IMR-90 (cell line): ENCODE data around the gene MRPL48. TPM values are rescaled to one million over a fixed set of nuclear protein-coding genes. Genes with fewer than 3 reads are reported as not detected.

Source experiments
- ATAC-seq: fragments of 200-7000 bp; cut with Tn5 transposase; 2 replicates; pipeline ENCODE4 v1.9.1; 2020; ENCODE audit warnings: low read depth, mild to moderate bottlenecking, moderate library complexity
- BruUV-seq: library from RNA; stranded (reverse); fragments of 400-500 nt; replicated peaks from 2 replicates; lab custom pipeline; 2021; lab: Mats Ljungman, UMichigan
- CTCF ChIA-PET: fragments of 300-600 bp; formaldehyde crosslinking; extraction: SDS; loops from one replicate; lab custom pipeline; 2021; ENCODE audit warnings: antibody characterized with exemption; lab: Yijun Ruan, JAX
- POLR2A ChIA-PET: fragments of 300-600 bp; sonication (Branson Sonifier 250); formaldehyde crosslinking; loops from one replicate; lab custom pipeline; 2022; ENCODE audit warnings: antibody characterized with exemption; ENCODE audit not compliant: unreplicated experiment; lab: Charles Lee
- DNase-seq: peaks from one replicate; pipeline ENCODE4 v3.0.0; 2013
- H2AFZ ChIP-seq: replicated peaks from 2 replicates; pipeline ENCODE3; 2013; ENCODE audit warnings: low read length, mild to moderate bottlenecking; ENCODE audit not compliant: poor library complexity
- H2AK5ac ChIP-seq: 2 replicates; pipeline ENCODE4 v1.6.1; 2013; ENCODE audit warnings: low read depth, low read length, inconsistent platforms
- H2AK9ac ChIP-seq: replicated peaks from 2 replicates; pipeline ENCODE3; 2013; ENCODE audit warnings: mild to moderate bottlenecking, low read depth, low read length, moderate library complexity; ENCODE audit not compliant: poor library complexity
- H2BK120ac ChIP-seq: 2 replicates; pipeline ENCODE4 v1.6.1; 2013; ENCODE audit warnings: low read depth, low read length, inconsistent platforms
- H2BK15ac ChIP-seq: 3 replicates; pipeline ENCODE4 v1.6.1; 2013; ENCODE audit warnings: low read depth, low read length, inconsistent platforms
- H2BK20ac ChIP-seq: 2 replicates; pipeline ENCODE4 v1.6.1; 2013; ENCODE audit warnings: low read depth, mild to moderate bottlenecking, inconsistent platforms, low read length, moderate library complexity
- H2BK5ac ChIP-seq: 2 replicates; pipeline ENCODE4 v1.6.1; 2013; ENCODE audit warnings: mild to moderate bottlenecking, low read depth, low read length, inconsistent platforms; ENCODE audit not compliant: poor library complexity, severe bottlenecking
- H3K14ac ChIP-seq: replicated peaks from 2 replicates; pipeline ENCODE4 v1.6.1; 2013; ENCODE audit warnings: low read depth, low read length, inconsistent platforms
- H3K18ac ChIP-seq: 2 replicates; pipeline ENCODE4 v1.6.1; 2013; ENCODE audit warnings: low read depth, low read length, control low read depth
- H3K23ac ChIP-seq: 2 replicates; pipeline ENCODE4 v1.6.1; 2013; ENCODE audit warnings: low read depth, low read length, inconsistent platforms
- H3K27ac ChIP-seq: 2 replicates; pipeline ENCODE4 v1.5.1; 2013; ENCODE audit warnings: mild to moderate bottlenecking, control low read depth, low read length; ENCODE audit not compliant: insufficient read depth
- H3K27me3 ChIP-seq: 2 replicates; pipeline ENCODE4 v1.6.1; 2013; ENCODE audit warnings: low read length; ENCODE audit not compliant: control insufficient read depth, insufficient read depth
- H3K36me3 ChIP-seq: 2 replicates; pipeline ENCODE4 v1.6.1; 2013; ENCODE audit warnings: low read length, mixed read lengths; ENCODE audit not compliant: control insufficient read depth, insufficient read depth
- H3K4ac ChIP-seq: 2 replicates; pipeline ENCODE4 v1.6.1; 2013; ENCODE audit warnings: low read depth, low read length, inconsistent platforms
- H3K4me1 ChIP-seq: 2 replicates; pipeline ENCODE4 v1.6.1; 2013; ENCODE audit warnings: low read length, mixed read lengths; ENCODE audit not compliant: control insufficient read depth, insufficient read depth
- H3K4me2 ChIP-seq: 2 replicates; pipeline ENCODE4 v1.6.1; 2013; ENCODE audit warnings: low read depth, mild to moderate bottlenecking, control low read depth, low read length, moderate library complexity
- H3K4me3 ChIP-seq: 2 replicates; pipeline ENCODE4 v1.5.1; 2013; ENCODE audit warnings: low read depth, mild to moderate bottlenecking, control low read depth, low read length, moderate library complexity; ENCODE audit not compliant: insufficient read depth
- H3K56ac ChIP-seq: 2 replicates; pipeline ENCODE4 v1.6.1; 2013; ENCODE audit warnings: low read length, inconsistent platforms; ENCODE audit not compliant: insufficient read depth; ENCODE audit errors: extremely low read depth
- H3K79me1 ChIP-seq, 2 experiments: 2 replicates each; pipeline ENCODE4 v1.6.1; 2013; ENCODE audit warnings: low read length in 2 of 2, inconsistent platforms in 1 of 2, low read depth in 1 of 2
- H3K9ac ChIP-seq: 2 replicates; pipeline ENCODE4 v1.6.1; 2013; ENCODE audit warnings: low read depth, low read length, control low read depth
- H3K9me1 ChIP-seq: 2 replicates; pipeline ENCODE4 v1.6.1; 2013; ENCODE audit warnings: low read length, inconsistent platforms; ENCODE audit not compliant: insufficient read depth
- H3K9me3 ChIP-seq: 2 replicates; pipeline ENCODE4 v1.6.1; 2013; ENCODE audit warnings: low read length; ENCODE audit not compliant: control insufficient read depth, insufficient read depth
- H4K20me1 ChIP-seq: 2 replicates; pipeline ENCODE4 v1.6.1; 2013; ENCODE audit warnings: low read length, inconsistent platforms; ENCODE audit not compliant: insufficient read depth
- H4K5ac ChIP-seq: 2 replicates; pipeline ENCODE4 v1.6.1; 2013; ENCODE audit warnings: mild to moderate bottlenecking, low read depth, low read length, control low read depth
- H4K8ac ChIP-seq, 2 experiments: 2 replicates each; pipeline ENCODE4 v1.6.1; 2013; ENCODE audit warnings: low read depth in 2 of 2, low read length in 2 of 2, control low read depth in 1 of 2, inconsistent platforms in 1 of 2
- H4K91ac ChIP-seq: 2 replicates; pipeline ENCODE4 v1.6.1; 2013; ENCODE audit warnings: low read depth, low read length, inconsistent platforms; ENCODE audit not compliant: insufficient read depth
- CHD1 ChIP-seq: IDR thresholded peaks from 2 replicates; pipeline ENCODE4 v1.6.1; 2012; ENCODE audit warnings: low read depth, low read length, improper control_type of control experiment
- CTCF ChIP-seq: conservative IDR thresholded peaks from 2 replicates; pipeline ENCODE4 v1.5.1; 2012; ENCODE audit warnings: mild to moderate bottlenecking, low read depth, low read length, improper control_type of control experiment
- MAZ ChIP-seq: IDR thresholded peaks from 2 replicates; pipeline ENCODE4 v1.6.1; 2012; ENCODE audit warnings: low read depth, mild to moderate bottlenecking, low read length, improper control_type of control experiment, moderate library complexity, borderline replicate concordance
- MXI1 ChIP-seq: IDR thresholded peaks from 2 replicates; pipeline ENCODE4 v1.6.1; 2012; ENCODE audit warnings: low read depth, mild to moderate bottlenecking, low read length, moderate library complexity, borderline replicate concordance
- NFE2L2 ChIP-seq: fragments of 150-350 bp; IDR thresholded peaks from 2 replicates; pipeline ENCODE4 v1.6.1; 2016; ENCODE audit warnings: low read depth, mild to moderate bottlenecking, low read length
- RAD21 ChIP-seq: IDR thresholded peaks from 2 replicates; pipeline ENCODE4 v1.6.1; 2012; ENCODE audit warnings: low read length, improper control_type of control experiment
- SMC3 ChIP-seq: fragments of 150-350 bp; IDR thresholded peaks from 2 replicates; pipeline ENCODE4 v1.6.1; 2016; ENCODE audit warnings: low read depth, mild to moderate bottlenecking, antibody characterized with exemption, low read length, moderate library complexity
- WGBS, 2 experiments: methylation state at CpG; one replicate each; pipeline versions ENCODE4 v1.1.5 to v1.1.7; 2013; ENCODE audit warnings: missing lambda C conversion rate in 2 of 2; ENCODE audit not compliant: insufficient read length in 1 of 2; ENCODE audit errors: extremely low coverage in 2 of 2; 5-methylcytosine and 5-hydroxymethylcytosine counted together
- dilution Hi-C: fragments of 300-500 bp; cut with HindIII; formaldehyde crosslinking; loops from one replicate; pipeline ENCODE4 v1.14.3; 2018; ENCODE audit warnings: low sequenced_read_pairs; ENCODE audit not compliant: unreplicated experiment
- in situ Hi-C: fragments of 300-500 bp; cut with MboI; formaldehyde crosslinking; loops from 3 replicates; pipeline ENCODE4 v1.14.3; 2019; ENCODE audit warnings: low sequenced_read_pairs, inconsistent platforms, mixed read lengths
- intact Hi-C: fragments of 100-400 bp; cut with micrococcal nuclease; formaldehyde crosslinking; loops from 2 replicates; pipeline ENCODE4 v1.10.0; 2022
- polyA plus RNA-seq, 3 experiments: library from polyadenylated mRNA; depleted of rRNA; stranded (reverse); fragments of >200 nt; gene quantifications; 2 replicates each; pipeline ENCODE4 v1.2.3, GENCODE V29; 2012; ENCODE audit warnings: low replicate concordance in 1 of 3
- total RNA-seq: library from RNA; depleted of rRNA; stranded (reverse); fragments of >200 nt; gene quantifications from 2 replicates; pipeline ENCODE4 v1.2.3, GENCODE V29; 2012

The MRPL48 gene
- total and polyA plus RNA-seq, 2 of the 4 experiments (the other 2 are of a cell fraction) = 24.0 to 29.4 TPM

- Histone ChIP-seq H3K4ac (no peak overlapping the region), H3K56ac (no peak overlapping the region), H3K36me3 (no peaks in the 10 kb centered on the region), H2BK5ac (no peak overlapping the region), H3K27me3 (no peaks in the 10 kb centered on the region), H3K27ac (no peak overlapping the region), H2BK120ac (no peak overlapping the region), H3K4me2 (peak overlapping the region; percentile 46; the same call in 1 of the 2 replicates), H3K4me1 (no peaks in the 10 kb centered on the region), H3K9me3 (no peaks in the 10 kb centered on the region), H2BK20ac (no peak overlapping the region), H3K23ac (no peak overlapping the region), H3K14ac (no peak overlapping the region), H4K8ac (no peak overlapping the region), H4K91ac (no peak overlapping the region), H4K5ac (no peak overlapping the region), H3K79me1 (peaks cover 0 to 46% of the 10 kb centered on the region in 2 experiments; a peak in 2 of 4 replicates), H4K20me1 (peaks cover 60% of the 10 kb centered on the region), H3K9me1 (peaks cover 9% of the 10 kb centered on the region), H2AK5ac (no peak overlapping the region), H2AFZ (no peak overlapping the region), H2BK15ac (no peak overlapping the region), H3K4me3 (0 out of 2 replicates have a peak overlapping the region, but pooled peaks have one; percentile 5), H3K9ac (no peak overlapping the region), H2AK9ac (no peak overlapping the region), H3K18ac (no peak overlapping the region)
- ATAC-seq (no peak), DNase-seq (no peak)
- intact Hi-C loops = no loop called here
- no CpG with 5 or more reads among the region's 1 CpG for WGBS, 2 experiments
- ChIA-PET CTCF (no interaction called here), POLR2A (interaction anchor here (0.6 kb wide), 1 partner anchor 10 kb away, joined by 3 read pairs; no protein-coding TSS in a partner anchor)
- dilution Hi-C loops = no loop called here
- TF ChIP-seq MXI1 (no peak), MAZ (no peak), NFE2L2 (no peak), SMC3 (no peak), RAD21 (no peak), CHD1 (no peak), CTCF (no peak)
- BruUV-seq = no TSS peak
- in situ Hi-C loops = no loop called here
Measured at GRCh38 chr11:73758451-73758850, 29.2 kb upstream of the MRPL48 start.
